H9 (cell line): ENCODE results near the gene IGF1R. TPM values are rescaled to one million over a fixed set of nuclear protein-coding genes. Genes with fewer than 3 reads are reported as not detected.

Source experiments
- DNase-seq: peaks from one replicate; pipeline ENCODE4 v3.0.0-alpha.2; 2017
- H2AFZ ChIP-seq: one replicate; pipeline ENCODE4 v1.6.1; 2013; ENCODE audit warnings: mild to moderate bottlenecking, low read length, control low read depth, moderate library complexity
- H2AK5ac ChIP-seq: 2 replicates; pipeline ENCODE4 v1.6.1; 2013; ENCODE audit warnings: low read length, control low read depth, mixed read lengths; ENCODE audit not compliant: insufficient read length
- H2BK120ac ChIP-seq: one replicate; pipeline ENCODE4 v1.6.1; 2013; ENCODE audit warnings: low read depth, mild to moderate bottlenecking, low read length, control low read depth, inconsistent platforms; ENCODE audit not compliant: poor library complexity, severe bottlenecking
- H2BK12ac ChIP-seq: 2 replicates; pipeline ENCODE4 v1.6.1; 2013; ENCODE audit warnings: low read length, control low read depth, mixed read lengths, low read depth; ENCODE audit not compliant: insufficient read length
- H2BK15ac ChIP-seq: 2 replicates; pipeline ENCODE4 v1.6.1; 2013; ENCODE audit warnings: low read depth, low read length, control low read depth
- H2BK20ac ChIP-seq: one replicate; pipeline ENCODE4 v1.6.1; 2013; ENCODE audit warnings: low read depth, mild to moderate bottlenecking, low read length, control low read depth, inconsistent platforms; ENCODE audit not compliant: poor library complexity, severe bottlenecking
- H2BK5ac ChIP-seq: 2 replicates; pipeline ENCODE4 v1.6.1; 2013; ENCODE audit warnings: low read length, control low read depth, mixed read lengths; ENCODE audit not compliant: insufficient read length
- H3K14ac ChIP-seq: 2 replicates; pipeline ENCODE4 v1.6.1; 2013; ENCODE audit warnings: low read length, control low read depth; ENCODE audit not compliant: insufficient read depth
- H3K18ac ChIP-seq: 2 replicates; pipeline ENCODE4 v1.6.1; 2013; ENCODE audit warnings: low read depth, mild to moderate bottlenecking, mixed read lengths, low read length, control low read depth; ENCODE audit not compliant: insufficient read length
- H3K23ac ChIP-seq: 2 replicates; pipeline ENCODE4 v1.6.1; 2013; ENCODE audit warnings: low read length, control low read depth, mixed read lengths, low read depth; ENCODE audit not compliant: insufficient read length
- H3K23me2 ChIP-seq: 2 replicates; pipeline ENCODE4 v1.6.1; 2013; ENCODE audit warnings: low read depth, mild to moderate bottlenecking, mixed read lengths, low read length, control low read depth; ENCODE audit not compliant: insufficient read length, poor library complexity, severe bottlenecking
- H3K27ac ChIP-seq: 2 replicates; pipeline ENCODE4 v1.5.1; 2013; ENCODE audit warnings: low read length, control low read depth, mixed read lengths, low read depth; ENCODE audit not compliant: insufficient read length
- H3K27me3 ChIP-seq: 2 replicates; pipeline ENCODE4 v1.6.1; 2013; ENCODE audit warnings: low read length, control low read depth, inconsistent platforms; ENCODE audit not compliant: insufficient read depth
- H3K4ac ChIP-seq: 2 replicates; pipeline ENCODE4 v1.6.1; 2013; ENCODE audit warnings: low read depth, mild to moderate bottlenecking, control low read depth, inconsistent platforms, low read length, moderate library complexity
- H3K4me1 ChIP-seq: 2 replicates; pipeline ENCODE4 v1.6.1; 2013; ENCODE audit warnings: low read length, control low read depth, inconsistent platforms; ENCODE audit not compliant: insufficient read depth
- H3K4me2 ChIP-seq: 2 replicates; pipeline ENCODE4 v1.6.1; 2013; ENCODE audit warnings: low read length, control low read depth, mixed read lengths; ENCODE audit not compliant: insufficient read length, insufficient read depth
- H3K56ac ChIP-seq: 2 replicates; pipeline ENCODE4 v1.6.1; 2013; ENCODE audit warnings: low read depth, mild to moderate bottlenecking, mixed read lengths, low read length, control low read depth; ENCODE audit not compliant: insufficient read length
- H3K79me1 ChIP-seq: 2 replicates; pipeline ENCODE4 v1.6.1; 2013; ENCODE audit warnings: low read depth, mild to moderate bottlenecking, moderate library complexity, low read length, control low read depth, inconsistent platforms; ENCODE audit not compliant: insufficient read depth, poor library complexity, severe bottlenecking
- H3K79me2 ChIP-seq: 2 replicates; pipeline ENCODE4 v1.6.1; 2013; ENCODE audit warnings: low read length, control low read depth, inconsistent platforms; ENCODE audit not compliant: insufficient read depth
- H3K9ac ChIP-seq: 2 replicates; pipeline ENCODE4 v1.6.1; 2013; ENCODE audit warnings: low read length, control low read depth, mixed read lengths; ENCODE audit not compliant: insufficient read length; ENCODE audit errors: extremely low read depth
- H3K9me3 ChIP-seq: one replicate; pipeline ENCODE4 v1.6.1; 2013; ENCODE audit warnings: low read depth, low read length, inconsistent platforms; ENCODE audit not compliant: control insufficient read depth
- H3T11ph ChIP-seq: one replicate; pipeline ENCODE4 v1.6.1; 2013; ENCODE audit warnings: mild to moderate bottlenecking, low read length, control low read depth, inconsistent platforms
- H4K20me1 ChIP-seq: one replicate; pipeline ENCODE4 v1.6.1; 2013; ENCODE audit not compliant: control insufficient read depth, insufficient read length, insufficient read depth
- H4K5ac ChIP-seq: 2 replicates; pipeline ENCODE4 v1.6.1; 2013; ENCODE audit warnings: low read depth, mild to moderate bottlenecking, mixed read lengths, low read length, control low read depth; ENCODE audit not compliant: insufficient read length
- H4K8ac ChIP-seq: replicated peaks from 2 replicates; pipeline ENCODE4 v1.6.1; 2013; ENCODE audit warnings: low read length, control low read depth, mixed read lengths, low read depth; ENCODE audit not compliant: insufficient read length
- H4K91ac ChIP-seq: 2 replicates; pipeline ENCODE4 v1.6.1; 2013; ENCODE audit warnings: low read depth, mild to moderate bottlenecking, moderate library complexity, mixed read lengths, low read length, control low read depth; ENCODE audit not compliant: insufficient read length
- H3K27ac Mint-ChIP-seq, 3 experiments: 2 replicates in 2 of 3; 3 replicates in 1 of 3; pipeline ENCODE4 v1.8.0; 2020 to 2021; ENCODE audit warnings: mixed read lengths in 3 of 3, mild to moderate bottlenecking in 1 of 3, moderate library complexity in 1 of 3
- H3K27me3 Mint-ChIP-seq: 2 replicates; pipeline ENCODE4 v1.8.0; 2021; ENCODE audit warnings: low read depth, mild to moderate bottlenecking, moderate library complexity, mixed read lengths
- H3K36me3 Mint-ChIP-seq, 3 experiments: 2 replicates in 2 of 3; 3 replicates in 1 of 3; pipeline ENCODE4 v1.8.0; 2020 to 2021; ENCODE audit warnings: low read depth in 3 of 3, mixed read lengths in 3 of 3; ENCODE audit not compliant: insufficient read depth in 1 of 3
- H3K4me1 Mint-ChIP-seq, 2 experiments: 2 replicates each; pipeline ENCODE4 v1.8.0; 2020; ENCODE audit warnings: mixed read lengths in 2 of 2
- H3K4me3 Mint-ChIP-seq, 2 experiments: 2 replicates in 1 of 2; 3 replicates in 1 of 2; pipeline ENCODE4 v1.8.0; 2020 to 2021; ENCODE audit warnings: mild to moderate bottlenecking in 2 of 2, mixed read lengths in 2 of 2, moderate library complexity in 1 of 2
- H3K9me3 Mint-ChIP-seq, 2 experiments: 2 replicates in 1 of 2; 3 replicates in 1 of 2; pipeline ENCODE4 v1.8.0; 2020; ENCODE audit warnings: mild to moderate bottlenecking in 2 of 2, mixed read lengths in 2 of 2, moderate library complexity in 1 of 2
- CTCF ChIP-seq: fragments of 200-600 bp; sonication (generic); conservative IDR thresholded peaks from 3 replicates; pipeline ENCODE4 v1.8.0; 2021; ENCODE audit warnings: antibody characterized with exemption, mild to moderate bottlenecking
- WGBS: extraction: QIAGEN DNeasy Blood & Tissue Kit; methylation state at CpG from one replicate; pipeline ENCODE4 v1.1.7; 2013; ENCODE audit warnings: missing lambda C conversion rate, low lambda C conversion rate, mixed read lengths; ENCODE audit not compliant: insufficient read length; ENCODE audit errors: extremely low coverage; 5-methylcytosine and 5-hydroxymethylcytosine counted together
- total RNA-seq: library from RNA; stranded (reverse); gene quantifications from 2 replicates; pipeline ENCODE4 v1.2.1, GENCODE V29; 2021

Gene IGF1R
- total RNA-seq, 1 experiment from 2014 or later = 70.0 TPM

GRCh38 chr15:98755781-98756180, 107.4 kb downstream of the IGF1R start:
- Histone ChIP-seq H3K27me3 (no peaks in the 10 kb centered on the region), H3K18ac (no peak overlapping the region), H4K20me1 (no peaks in the 10 kb centered on the region), H2AK5ac (no peak overlapping the region), H3K23ac (no peak overlapping the region), H3K27ac (no peak overlapping the region), H3K79me1 (peaks cover 26% of the 10 kb centered on the region), H2BK5ac (no peak overlapping the region), H3K56ac (no peak overlapping the region), H4K91ac (no peak overlapping the region), H3K4me2 (no peak overlapping the region), H3T11ph (no peak overlapping the region), H3K9ac (no peak overlapping the region), H3K4me1 (peaks cover 6% of the 10 kb centered on the region; the same call in 1 of the 2 replicates), H2BK15ac (no peak overlapping the region), H2BK20ac (no peak overlapping the region), H3K14ac (no peak overlapping the region), H3K9me3 (no peaks in the 10 kb centered on the region), H3K23me2 (no peaks in the 10 kb centered on the region), H4K5ac (no peak overlapping the region), H3K79me2 (peaks cover 43% of the 10 kb centered on the region; the same call in 1 of the 2 replicates), H2BK12ac (no peak overlapping the region), H4K8ac (no peak overlapping the region), H2BK120ac (no peak overlapping the region), H3K4ac (no peak overlapping the region), H2AFZ (no peak overlapping the region)
- no peak for TF ChIP-seq CTCF
- Mint-ChIP-seq H3K4me1 (peaks cover 37 to 46% of the 10 kb centered on the region in 2 experiments), H3K36me3 (peaks cover 4 to 7% (median 5%) of the 10 kb centered on the region in 3 experiments; a peak in 6 of 7 replicates), H3K27me3 (no peaks in the 10 kb centered on the region), H3K27ac (no peak overlapping the region), H3K4me3 (no peak overlapping the region), H3K9me3 (peaks cover 0 to 2% of the 10 kb centered on the region in 2 experiments; a peak in 1 of 5 replicates)
- no CpG with 5 or more reads among the region's 2 CpGs for WGBS
- no peak for DNase-seq
